Mesenteric fat pad (tissue), 1 donor: ENCODE results near the gene RRAGB. TPM values are rescaled to one million over a fixed set of nuclear protein-coding genes. Genes with fewer than 3 reads are reported as not detected.
"Not testable (repeated sequence)": the region's sequence is repeated elsewhere in the genome, so short reads cannot be mapped to it uniquely, and the experiment has no call there.

Experiments used
- DNase-seq: peaks from one replicate; pipeline ENCODE4 v3.0.0-alpha.2; 2020; ENCODE audit warnings: low spot score
- long read RNA-seq: library from polyadenylated mRNA; unstranded; transcript quantifications from one replicate; pipeline ENCODE4 v2.0.0, GENCODE V29; 2020
- total RNA-seq: library from RNA; stranded (reverse); fragmentation: NEBNext Ultra II Directional; extraction: Animal tissue kit (Norgen Biotek cat#: 25700); gene quantifications from one replicate; pipeline ENCODE4 v1.2.1, GENCODE V29; 2021
- donor health status: DM: yes; HTN: yes; CAD: no.

The RRAGB gene
- total RNA-seq = 10.2 TPM
- long read RNA-seq, transcript RRAGB-202 (10 exons, 2,061 nt) = major isoform, 27 of 37 reads
- long read RNA-seq, partial matches to known transcripts = 4 of 37 reads
- long read RNA-seq, other reads (novel, unspliced or antisense) = 6 of 37 reads

DNA sequence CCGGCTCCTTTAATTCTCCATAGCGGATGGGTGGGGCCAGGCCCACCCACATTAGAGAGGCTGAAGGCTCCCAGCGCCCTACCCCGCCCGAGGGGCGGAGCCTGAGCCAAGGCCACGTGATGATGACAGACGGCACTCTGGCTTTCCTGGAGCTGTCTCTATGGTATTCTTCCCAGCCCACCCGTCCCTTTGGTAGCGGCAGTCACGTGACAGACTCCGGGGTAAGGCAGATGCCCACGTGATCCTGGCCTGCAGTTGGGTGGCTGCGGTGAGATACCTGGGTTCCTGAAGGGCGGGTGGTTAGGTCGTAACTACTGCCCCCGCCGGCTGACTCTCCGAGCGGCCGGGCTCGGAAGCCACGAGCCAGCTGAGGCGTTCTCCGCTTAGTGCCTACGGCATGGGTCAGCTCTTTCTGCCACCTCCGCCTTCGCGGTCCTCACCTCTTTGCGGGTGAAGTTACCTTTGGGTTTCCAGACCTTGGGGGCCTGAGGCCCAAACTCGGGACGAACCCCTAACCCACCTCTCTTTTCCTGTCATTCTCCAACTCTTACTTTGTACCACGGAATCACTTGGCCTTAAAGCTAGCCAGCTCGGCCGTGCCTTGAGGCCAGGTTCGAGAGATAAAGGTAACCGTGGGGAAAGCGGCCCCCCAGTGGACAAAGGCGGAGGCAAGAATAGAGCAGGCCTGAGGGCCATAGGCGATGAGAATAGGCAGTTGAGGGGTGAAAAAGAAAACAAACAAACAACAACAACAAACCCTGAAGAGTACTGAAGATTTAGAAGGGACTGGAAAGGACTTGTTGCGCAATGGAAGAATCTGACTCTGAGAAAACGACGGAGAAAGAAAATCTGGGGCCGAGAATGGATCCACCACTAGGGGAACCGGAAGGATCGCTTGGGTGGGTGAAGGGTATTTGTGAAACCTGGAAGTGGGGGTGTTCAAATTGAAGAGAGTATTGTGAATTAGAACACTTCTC, at the start of gene RRAGB:
Gene RRAGB, plus strand, starts transcription at position 229 of the 977 bp plus-strand sequence. Its CDS starts 579 bp downstream, at position 808.
- DNase-seq = peak; percentile 94

- no peak for DNase-seq
Measured at GRCh38 chrX:55668084-55668483, 49.5 kb upstream of the RRAGB start.

DNA sequence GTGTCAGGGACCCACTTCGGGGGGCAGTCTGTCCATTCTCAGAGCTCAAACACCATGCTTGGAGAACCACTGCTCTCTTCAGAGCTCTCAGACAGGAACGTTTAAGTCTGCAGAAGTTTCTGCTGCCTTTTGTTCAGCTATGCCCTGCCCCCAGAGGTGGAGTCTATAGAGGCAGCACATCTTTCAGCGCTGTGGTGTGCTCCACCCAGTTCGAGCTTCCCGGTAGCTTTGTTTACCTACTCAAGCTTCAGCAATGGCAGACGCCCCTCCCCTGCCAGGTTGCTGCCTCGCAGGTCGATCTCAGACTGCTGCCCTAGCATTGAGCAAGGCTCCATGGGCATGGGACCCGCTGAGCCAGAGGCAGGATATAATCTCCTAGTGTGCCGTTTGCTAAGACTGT, 29.0 kb upstream of the RRAGB start:
- not testable (repeated sequence) for DNase-seq

GRCh38 chrX:55695227-55696018, 22.1 kb upstream of the RRAGB start:
- DNase-seq = no peak

DNA sequence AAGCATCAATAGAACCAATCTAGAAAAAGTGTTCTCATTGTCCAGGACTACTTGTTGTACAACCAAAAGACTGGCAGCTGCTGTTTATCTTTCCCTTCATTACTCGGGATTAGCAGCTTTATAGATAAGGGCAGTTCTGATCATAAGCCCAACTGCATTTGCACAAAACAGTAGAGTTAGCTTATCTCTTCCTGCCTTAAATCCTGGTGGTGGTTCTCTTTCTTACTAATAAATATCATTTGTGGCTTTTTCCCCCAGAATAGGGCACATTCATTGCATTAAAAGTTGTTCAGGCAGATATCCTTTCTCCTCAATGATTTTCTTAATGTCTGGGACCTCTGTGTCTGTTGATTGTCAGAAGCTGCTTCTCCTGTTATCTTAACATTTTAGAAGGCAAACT, 20.2 kb upstream of the RRAGB start:
- DNase-seq = no peak

- no peak for DNase-seq
Measured at GRCh38 chrX:55702671-55703070, 14.9 kb upstream of the RRAGB start.

DNA sequence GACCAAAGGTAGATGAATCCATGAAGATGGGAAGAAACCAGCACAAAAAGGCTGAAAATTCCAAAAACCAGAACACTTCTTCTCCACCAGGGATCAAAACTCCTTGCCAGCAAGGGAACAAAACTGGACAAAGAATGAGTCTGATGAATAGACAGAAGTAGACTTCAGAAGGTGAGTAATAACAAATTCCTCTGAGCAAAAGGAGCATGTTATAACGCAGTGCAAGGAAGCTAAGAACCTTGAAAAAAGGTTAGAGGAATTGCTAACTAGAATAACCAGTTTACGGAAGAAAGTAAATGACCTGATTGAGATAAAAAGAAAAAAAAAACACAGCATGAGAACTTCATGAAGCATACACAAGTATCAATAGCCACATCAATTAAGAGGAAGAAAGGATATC, 14.1 kb upstream of the RRAGB start:
- not testable (repeated sequence) for DNase-seq

- not testable (repeated sequence) for DNase-seq
Measured at GRCh38 chrX:55705066-55705465, 12.5 kb upstream of the RRAGB start.

DNA sequence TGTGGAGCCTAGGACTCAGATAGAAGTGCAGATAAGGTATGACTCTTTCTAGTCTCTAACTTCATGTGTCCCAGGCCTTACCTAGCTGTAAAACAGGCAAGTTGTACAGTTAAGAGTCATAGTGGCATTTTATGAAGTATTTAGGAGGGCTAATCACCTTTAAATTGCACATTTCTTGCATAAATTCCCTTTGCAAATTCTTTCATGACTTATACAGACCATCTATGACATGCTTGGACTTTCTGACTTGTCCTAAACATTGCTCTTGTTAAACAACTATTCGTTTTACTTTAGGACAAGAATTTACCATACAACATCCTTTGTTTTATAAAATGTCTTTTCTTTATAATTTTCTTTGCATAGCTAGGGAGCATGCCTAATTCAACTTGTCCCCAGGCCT, 7.8 kb upstream of the RRAGB start:
- no peak for DNase-seq

GRCh38 chrX:55710701-55711100, 6.8 kb upstream of the RRAGB start:
- DNase-seq = no peak

GRCh38 chrX:55713631-55714030, 3.9 kb upstream of the RRAGB start:
- no peak for DNase-seq

GRCh38 chrX:55714161-55714560, 3.4 kb upstream of the RRAGB start:
- DNase-seq = no peak

DNA sequence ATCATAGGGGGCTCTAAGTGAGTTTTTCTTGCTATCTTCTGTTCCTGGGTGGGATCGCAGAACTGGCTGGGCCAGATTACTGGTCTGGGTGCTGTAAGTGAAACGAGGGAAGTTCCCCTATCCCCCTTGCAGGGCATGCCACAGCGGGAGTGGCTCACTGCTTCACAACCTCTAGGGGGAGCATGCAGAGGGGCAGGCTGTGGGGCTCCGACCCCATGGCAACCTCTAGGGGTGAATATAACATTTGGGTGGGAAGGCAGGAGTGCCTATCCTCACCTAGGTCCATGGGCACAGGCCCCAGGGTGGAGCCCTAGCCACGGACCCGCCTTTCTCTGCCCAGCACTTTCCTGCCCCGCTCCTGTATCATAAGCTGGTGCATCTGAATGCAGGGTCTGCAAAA, 1.7 kb upstream of the RRAGB start:
- no peak for DNase-seq

- no peak for DNase-seq
Measured at GRCh38 chrX:55716937-55717336, 612 bp upstream of the RRAGB start.

- DNase-seq = no peak
Measured at GRCh38 chrX:55731826-55732225, 14.3 kb downstream of the RRAGB start.

DNA sequence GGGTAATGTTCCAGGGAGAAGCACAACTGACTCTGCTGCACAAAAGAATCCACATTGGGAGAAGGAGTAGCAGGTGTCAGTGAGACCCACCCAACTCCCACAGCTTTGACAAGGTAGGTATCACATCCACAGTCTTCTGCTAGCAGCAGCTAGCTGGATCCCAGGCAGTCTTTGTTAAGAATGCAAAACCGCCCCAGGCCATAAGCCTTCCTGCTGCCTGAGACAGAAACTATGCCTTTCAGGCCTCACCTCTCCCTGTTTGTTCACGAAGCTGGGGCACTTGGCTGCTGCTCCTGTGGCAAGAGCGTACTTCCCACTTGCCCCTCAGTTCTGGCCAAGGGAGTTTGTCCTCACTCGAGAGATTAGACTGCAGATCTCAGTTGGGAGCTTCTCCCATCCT, 21.4 kb downstream of the RRAGB start:
- no peak for DNase-seq

- DNase-seq = no peak
Measured at GRCh38 chrX:55742649-55743048, 25.1 kb downstream of the RRAGB start.

- DNase-seq = not testable (repeated sequence)
Measured at GRCh38 chrX:55748463-55748862, 30.9 kb downstream of the RRAGB start.

- DNase-seq = no peak
Measured at GRCh38 chrX:55750256-55750655, 32.7 kb downstream of the RRAGB start.

DNA sequence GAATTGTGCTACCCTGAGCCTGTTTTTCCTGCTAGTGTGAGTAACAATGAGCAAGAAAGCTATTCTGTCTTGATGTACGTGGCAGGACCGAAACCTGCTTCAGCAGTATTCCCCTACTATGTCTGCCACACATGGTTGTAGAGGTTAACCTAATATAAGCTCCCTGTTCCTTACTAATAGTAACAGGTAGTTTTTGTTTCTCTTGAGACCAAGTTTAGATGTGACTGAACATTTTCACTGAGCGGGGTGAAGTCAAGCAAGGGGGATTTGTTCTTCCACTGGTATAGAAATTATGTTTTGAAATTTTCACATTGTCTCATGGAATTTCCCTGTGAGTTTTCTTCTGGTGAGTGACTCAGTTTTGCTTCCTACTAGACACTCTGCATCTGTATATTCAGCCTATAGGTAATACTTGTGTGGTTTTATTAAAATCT, 37.3 kb downstream of the RRAGB start:
- DNase-seq = no peak

- DNase-seq = no peak
Measured at GRCh38 chrX:55758033-55758432, 40.5 kb downstream of the RRAGB start.

DNA sequence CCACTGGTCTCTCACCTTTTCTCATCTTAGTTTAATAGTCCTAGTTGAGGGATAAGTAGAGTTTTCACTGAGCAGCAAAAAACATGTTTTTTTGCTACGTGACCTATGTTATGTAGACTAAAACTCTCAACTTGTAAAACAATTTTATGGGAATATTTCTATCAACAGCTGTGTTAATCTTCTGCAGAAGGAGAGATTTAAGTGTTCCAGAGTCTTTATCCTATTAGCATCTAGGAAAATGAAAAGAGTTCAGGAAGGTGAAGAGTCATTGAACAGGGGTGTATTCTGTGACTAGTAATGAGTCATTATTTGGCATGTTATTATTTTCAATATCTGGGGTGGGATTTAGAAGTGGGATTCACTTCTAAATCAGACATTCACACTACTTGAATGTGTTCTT, 41.9 kb downstream of the RRAGB start:
- no peak for DNase-seq
